Stimulated activated CD8-positive, alpha-beta memory T cell treated with anti-CD3 and anti-CD28 coated beads, Interleukin-15, amount 100 ng/mL, for 24 hours (primary cell): ENCODE results near the gene ZNF385B.
"Not testable (repeated sequence)": the region's sequence is repeated elsewhere in the genome, so short reads cannot be mapped to it uniquely, and the experiment has no call there.

Source experiments
- DNase-seq: peaks from one replicate; pipeline ENCODE4 v3.0.0-alpha.2; 2020; ENCODE audit warnings: low read depth

ZNF385B gene

DNA sequence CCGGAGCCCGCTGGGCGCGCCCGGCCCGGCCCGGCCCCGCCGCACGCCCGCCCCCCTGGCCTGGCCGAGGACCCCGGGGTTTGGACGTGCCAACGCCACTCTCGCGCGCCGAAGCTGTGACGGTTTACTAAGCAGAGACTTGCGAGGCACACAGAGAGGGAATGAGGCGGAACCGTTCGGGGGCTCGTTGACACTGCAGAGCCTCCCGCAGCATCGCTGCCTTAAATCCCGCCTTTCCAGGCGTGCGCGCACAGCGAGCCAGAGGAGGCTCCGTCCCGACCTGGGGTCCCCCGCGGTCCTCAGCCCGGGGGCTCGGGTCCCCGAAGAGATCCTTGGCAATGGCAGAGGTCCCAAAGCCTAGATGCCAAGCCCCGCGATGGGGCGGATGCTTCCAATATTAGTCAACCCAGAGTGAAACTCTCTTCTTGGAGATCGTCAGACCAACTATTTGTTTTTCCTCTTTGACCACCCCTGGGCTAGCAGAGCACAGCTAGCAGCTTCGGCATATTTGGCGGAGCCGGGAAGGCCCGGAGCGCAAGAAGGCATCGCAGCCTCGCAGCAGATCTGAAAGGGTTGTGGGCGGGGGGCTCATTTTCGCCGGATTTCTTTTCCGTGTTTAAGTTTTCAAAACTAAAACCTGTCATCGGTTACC lies at the start of gene ZNF385B:
Gene ZNF385B (minus strand): TSS at position 197 of the 652 bp plus-strand sequence.
- no peak for DNase-seq

DNA sequence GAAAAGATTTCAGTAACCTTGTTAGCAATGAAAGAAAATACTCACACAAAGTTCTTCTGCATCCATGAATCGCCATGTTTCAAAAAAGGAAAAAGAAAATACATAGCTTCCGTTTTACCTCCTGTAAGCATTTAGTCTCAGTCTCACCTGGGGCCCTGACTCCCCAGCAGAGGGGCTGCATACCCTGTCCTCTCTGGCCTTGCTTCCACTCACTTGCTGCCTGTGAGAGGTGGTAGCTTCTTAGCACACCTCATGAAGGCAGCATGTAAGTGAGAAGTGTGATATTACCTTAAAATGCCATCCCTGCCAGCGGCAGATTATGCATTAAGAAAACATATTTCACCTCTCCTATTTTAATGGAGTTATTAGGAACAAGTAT lies 49.3 kb upstream of the ZNF385B start:
- no peak for DNase-seq

DNA sequence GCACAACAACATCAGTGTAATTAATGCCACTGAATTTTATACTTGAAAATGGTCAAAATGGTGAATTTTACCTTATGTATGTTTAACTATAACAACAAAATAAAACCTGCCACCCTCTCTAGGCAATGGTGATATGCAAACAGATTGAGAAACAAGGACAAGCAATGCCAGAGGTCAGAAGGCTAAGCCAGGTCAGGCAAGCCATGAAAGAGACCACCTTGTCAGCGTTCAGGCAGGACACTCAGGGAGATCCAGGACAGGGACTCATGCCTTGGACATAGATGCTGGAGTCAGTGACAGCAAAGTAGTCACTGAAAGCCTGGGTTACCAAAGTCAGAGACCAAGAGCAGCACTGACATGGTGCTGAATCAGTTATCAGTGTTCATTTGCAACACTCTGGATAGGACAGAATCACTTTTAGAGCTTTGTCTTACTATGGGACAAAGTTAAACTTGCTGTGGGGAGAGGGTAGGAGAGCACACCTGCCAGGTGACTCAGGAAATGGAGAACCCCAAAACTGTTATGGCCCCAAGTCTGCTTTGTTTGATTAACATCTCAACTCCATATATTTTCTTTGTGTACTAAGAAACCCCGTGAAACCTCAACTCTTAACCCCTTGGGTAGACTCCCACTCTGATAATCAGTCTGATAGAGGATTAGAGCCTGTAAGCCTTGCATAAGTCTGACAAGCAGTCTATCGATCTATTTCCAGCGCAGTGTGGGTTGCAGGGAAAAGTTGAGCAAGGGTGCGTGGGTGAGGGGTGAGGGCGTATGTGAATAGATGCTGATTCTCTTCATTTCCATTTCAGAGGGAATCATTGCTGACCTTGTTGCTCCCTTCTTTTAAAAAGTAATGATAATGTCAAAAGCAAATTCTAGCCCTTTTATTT lies 48.7 kb upstream of the ZNF385B start:
- DNase-seq: no peak

DNA sequence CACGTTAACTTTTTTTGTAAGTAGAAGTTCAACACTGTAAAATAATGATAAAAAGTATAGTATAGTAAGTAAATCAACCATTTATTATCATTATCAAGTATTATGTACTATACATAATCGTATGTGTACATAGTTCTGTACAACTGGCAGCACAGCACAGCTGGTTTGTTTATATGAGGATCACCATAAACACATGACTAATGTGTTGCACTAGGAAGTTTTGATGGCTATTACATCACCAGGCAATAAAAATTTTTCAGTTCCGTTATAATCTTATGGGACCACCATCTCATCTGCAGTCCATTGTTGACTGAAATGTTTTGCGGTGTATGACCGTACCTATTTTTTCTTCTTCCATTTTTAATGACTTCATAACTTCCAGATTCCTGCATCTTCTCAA lies 39.2 kb upstream of the ZNF385B start:
- no peak for DNase-seq

DNA sequence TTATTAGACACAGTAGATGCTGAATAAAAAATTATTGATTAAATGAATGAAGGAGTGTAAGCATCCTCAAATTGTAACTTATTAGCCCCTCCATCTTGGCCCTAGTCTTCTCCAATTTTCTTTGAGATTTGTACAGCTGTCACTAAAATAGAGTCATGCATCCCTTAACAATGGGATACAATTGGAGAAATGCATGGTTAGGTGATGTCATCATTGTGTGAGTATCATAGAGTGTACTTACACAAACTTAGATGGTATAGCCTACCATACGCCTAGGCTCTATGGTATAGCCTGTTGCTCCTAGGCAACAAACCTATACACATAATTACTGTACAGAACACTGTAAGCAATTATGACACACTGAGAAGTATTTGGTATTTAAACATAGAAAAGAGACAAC lies 38.3 kb upstream of the ZNF385B start:
- no peak for DNase-seq

DNA sequence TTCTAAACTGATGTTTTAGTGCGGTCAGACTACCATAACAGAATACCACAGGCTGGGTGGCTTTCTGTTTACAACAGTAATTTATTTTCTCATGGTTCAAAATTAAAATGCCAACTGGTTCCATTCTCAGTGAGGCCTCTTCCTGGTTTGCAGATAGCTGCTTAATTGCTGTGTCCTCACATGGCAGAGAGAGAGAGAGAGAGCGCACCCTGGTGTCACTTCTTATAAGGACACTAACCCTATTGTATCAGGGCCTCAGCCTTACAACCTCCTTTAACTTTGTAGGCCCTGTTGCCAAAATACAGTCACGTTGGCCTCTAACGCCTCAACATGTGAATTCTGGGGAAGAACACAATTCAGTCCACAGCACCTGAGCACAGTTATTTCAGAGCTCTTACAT lies 37.5 kb upstream of the ZNF385B start:
- DNase-seq: no peak

DNA sequence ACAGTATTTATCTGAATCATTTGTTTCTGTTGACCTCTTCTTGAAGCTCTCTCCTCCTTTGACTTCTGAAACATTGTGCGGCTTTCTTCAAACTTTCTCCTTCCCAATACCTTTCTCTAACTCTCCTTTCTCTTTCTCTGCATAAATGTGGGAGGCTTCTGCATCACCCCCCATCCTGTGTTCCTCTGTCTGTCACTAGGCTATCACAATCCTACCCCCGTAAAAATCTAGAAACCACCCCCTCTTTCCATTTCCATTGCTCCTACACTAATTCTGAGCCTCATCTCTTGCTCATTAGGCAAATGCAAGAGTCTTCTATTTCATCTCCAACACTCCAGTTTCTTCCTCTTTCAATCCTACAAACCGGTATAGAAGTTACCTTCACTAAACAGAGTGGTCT lies 32.2 kb upstream of the ZNF385B start:
- no peak for DNase-seq

DNA sequence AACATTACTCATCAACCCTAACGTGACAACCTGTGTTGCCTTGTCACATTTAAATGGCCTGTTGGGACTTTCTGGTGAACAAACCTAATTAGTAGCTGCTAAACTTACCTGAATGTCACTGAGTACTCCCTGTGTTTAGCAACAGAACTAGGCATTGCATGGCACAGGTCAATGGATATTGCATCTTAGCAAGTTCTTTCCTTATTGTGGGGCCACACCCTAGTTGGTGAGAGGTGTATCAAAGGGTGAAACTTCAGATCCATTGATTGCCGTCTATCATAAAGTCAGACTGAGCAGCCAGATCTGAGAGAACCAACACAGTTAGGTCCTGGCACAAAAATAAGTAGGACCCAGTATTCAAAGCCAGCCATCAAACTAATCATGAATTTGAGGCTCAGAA lies 29.8 kb upstream of the ZNF385B start:
- no peak for DNase-seq

DNA sequence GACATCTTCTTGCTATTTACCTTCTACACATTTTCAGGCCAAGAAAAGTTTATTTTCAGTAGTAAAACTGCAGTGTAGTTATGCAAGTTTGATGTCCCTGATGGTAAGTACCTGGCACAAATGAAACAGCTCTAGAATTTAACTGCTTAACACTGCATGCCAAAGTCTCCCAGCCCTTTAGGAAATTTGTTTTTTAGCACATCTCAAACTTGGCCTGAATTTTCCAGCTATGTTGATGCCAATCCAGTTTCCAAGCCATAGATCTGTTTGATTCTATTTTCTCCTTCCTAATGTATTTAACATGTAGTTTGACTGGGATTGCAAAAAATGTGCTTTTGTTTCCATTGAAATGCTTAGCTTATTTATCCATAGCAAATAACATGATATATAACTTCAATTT lies 29.3 kb upstream of the ZNF385B start:
- DNase-seq: no peak

DNA sequence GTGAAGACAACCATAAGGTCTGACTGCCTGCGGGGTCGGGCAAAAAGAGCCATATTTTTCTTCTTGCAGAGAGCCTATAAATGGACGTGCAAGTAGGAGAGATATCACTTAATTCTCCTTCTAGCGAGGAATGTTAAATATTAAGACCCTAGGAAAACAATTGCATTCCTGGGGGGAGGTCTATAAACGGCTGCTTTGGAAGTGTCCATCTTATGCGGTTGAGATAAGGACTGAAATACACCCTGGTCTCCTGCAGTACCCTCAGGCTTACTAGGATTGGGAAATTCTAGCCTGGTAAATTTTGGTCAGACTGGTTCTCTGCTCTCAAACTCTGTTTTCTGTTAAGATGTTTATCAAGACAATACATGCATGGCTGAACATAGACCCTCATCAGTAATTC lies 27.2 kb upstream of the ZNF385B start:
- DNase-seq: not testable (repeated sequence)

DNA sequence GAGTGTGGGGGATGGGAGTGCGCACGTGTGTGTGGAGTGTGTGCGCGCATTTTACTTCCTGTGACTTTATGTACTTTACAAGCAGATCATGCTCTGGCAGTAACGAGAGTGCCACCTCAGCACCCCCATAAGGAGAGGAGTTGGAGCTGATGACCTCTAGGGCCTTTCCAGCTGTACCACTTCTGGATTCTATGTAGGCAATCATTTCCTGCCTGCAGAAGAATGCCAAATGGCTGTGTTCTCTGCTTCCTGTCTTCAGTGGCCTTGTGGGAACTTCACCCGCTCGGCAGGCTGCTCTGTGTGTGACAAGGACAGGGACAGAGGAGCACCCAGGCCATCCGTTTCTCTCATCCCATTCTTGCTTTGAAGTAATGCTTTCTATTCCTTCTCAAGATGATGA lies 22.8 kb upstream of the ZNF385B start:
- DNase-seq: no peak

DNA sequence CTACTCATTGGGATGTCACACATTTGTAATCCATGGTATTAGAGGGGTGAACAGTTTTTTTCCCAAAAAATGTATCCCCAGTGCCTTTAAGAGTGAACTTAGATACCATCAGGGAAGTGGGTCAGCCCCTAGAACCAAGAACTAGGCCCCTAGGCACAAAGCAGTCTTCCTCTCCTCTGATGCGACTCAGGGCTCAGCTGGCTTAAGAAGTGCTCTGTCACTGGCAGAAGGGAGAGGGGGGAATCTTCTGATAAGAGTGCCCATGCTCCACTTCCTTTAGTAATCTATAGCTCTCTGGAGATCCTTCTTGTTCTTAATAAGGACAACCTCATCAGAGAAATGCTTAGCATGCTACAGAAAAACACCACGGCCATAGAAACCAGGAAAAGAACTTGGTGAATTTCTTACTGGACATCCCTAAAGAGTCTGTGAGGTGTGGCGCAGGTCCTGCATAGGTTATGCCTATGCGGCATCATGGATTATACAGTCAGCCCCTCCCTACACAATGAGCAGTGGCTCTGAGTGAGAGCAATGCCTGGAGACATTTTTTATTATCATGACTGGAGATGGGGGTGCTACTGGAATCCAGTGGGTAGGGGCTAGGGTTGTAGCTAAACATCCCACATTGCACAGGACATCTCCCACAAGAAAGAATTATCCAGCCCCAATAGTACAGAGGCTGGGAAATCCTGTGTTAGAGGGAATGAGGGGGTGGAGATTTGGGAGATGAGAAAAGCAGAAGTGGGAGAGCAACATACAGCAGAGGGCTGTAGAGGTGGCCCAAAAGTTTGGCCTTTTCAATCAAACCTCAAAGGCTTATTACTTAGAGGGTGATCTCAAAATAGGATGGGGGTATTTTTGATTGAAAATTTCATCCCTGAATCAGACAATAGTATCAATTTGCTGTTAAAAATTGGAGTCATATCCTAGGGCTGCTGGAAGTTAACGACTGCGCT lies 21.7 kb upstream of the ZNF385B start:
- DNase-seq: no peak

DNA sequence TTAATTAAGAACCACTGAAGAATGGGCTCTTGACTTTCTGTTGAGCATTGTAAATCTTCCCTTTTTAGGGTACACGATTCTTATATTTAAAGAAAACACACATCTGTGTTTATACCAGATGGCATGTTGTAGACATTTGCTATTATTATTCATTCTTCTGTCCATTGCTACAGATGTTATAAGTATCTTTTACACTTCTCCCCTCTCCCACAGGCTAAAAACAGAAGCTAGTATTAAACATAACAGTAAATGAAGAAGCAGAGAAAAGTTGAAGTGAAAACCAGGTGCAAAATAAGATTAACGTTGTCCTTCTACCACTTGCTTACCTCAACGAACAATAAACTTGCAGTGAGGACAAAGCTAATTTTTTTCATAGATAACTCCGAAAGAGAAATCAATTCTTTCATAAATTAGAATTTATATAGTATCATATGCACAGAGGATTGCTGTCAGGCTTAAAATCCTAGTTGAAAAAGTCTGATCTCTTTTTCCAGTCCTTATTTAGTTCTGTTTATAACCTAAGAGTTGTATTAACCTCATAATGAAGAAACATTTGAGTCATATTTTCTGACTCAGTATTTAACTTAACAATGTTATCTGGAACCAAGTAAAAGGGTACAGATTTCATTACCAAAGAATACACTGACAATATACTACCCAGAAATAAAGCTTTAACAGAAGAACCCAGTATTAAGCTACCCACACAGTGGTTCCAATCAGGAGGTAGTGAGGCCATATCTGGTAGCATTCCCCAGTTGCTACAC lies 16.4 kb upstream of the ZNF385B start:
- no peak for DNase-seq

DNA sequence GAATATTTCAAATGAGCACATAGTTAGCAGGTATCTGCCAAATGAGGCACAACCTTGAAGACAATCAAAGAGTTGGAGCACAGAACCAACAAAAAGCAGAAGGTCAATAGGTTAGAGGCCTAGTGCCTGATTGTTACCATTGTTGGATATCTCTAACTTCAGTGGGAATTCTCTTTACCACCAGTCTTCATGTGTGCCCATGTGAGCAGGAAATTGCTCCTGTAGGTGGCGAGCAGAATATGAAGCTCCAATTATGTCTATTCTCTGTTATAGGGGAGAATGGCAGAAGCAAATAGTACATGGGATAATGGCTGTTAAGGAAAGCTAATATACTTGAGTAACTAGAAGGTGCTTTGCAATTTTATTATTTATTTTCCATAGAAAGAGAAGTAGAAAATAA lies 14.9 kb upstream of the ZNF385B start:
- no peak for DNase-seq

DNA sequence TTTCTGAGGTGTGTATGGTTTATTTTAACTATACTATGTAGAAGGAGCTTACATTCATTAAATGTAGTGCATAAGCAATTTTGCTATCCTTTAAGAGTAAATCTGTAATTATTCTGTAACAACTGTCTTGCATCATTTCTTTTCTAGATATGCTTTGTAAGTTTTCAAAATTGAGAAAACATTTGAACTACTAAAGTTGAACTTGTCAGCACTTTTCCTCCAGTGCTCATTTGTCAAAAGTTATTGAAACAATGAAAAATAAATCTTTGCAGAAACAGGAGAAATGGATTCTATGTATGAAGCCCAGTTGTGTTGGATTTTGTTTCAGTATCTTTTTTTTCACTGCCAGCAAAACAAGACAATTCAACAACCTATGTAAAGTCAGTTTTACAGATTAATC lies 14.5 kb upstream of the ZNF385B start:
- no peak for DNase-seq

DNA sequence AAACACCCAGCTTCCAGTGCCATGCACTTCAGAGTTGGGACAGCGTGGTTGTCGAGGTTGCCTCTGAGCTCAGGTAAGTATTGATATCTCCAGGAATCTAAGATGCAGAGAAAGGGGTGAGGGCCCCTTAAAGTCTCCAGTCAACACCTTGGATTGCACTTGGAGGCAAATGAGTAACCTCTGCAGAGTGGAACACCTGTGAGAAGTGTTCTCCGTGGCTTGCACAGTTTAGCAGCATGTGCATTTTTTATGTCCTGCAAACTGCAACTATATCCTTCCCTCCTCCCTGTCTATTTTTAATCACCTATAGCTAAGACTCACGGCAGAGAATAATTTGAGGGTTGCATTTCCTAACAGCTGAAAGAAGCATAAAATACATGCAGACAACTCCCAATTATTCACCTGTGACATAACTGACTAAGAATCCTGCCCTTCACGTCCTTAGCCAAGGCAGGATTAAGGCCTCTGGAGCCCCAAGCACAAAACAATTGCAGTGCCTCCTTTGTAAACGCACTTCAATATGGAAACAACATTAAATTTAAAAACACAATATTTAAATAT lies 1.6 kb upstream of the ZNF385B start:
- no peak for DNase-seq

DNA sequence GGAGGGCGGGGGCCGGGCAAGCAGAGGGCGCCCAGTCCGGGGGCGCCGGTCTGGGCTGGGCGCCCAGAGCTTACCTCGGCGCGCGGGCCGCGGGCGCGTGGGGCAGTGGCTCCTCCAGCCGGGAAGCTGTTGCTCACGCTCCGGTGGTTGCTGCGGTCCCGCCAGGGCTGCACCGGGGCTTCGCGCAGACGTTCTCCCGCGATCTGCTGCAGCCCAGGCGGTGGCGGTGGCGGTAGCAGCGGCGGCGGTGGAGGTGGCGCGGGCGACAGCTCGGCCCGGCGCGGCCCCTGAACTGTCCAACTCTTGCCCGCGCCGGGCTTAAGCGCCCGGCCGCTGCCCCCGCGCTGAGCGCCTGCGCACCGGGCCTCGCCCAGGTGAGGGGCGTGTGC lies 391 bp downstream of the ZNF385B start:
- no peak for DNase-seq

DNA sequence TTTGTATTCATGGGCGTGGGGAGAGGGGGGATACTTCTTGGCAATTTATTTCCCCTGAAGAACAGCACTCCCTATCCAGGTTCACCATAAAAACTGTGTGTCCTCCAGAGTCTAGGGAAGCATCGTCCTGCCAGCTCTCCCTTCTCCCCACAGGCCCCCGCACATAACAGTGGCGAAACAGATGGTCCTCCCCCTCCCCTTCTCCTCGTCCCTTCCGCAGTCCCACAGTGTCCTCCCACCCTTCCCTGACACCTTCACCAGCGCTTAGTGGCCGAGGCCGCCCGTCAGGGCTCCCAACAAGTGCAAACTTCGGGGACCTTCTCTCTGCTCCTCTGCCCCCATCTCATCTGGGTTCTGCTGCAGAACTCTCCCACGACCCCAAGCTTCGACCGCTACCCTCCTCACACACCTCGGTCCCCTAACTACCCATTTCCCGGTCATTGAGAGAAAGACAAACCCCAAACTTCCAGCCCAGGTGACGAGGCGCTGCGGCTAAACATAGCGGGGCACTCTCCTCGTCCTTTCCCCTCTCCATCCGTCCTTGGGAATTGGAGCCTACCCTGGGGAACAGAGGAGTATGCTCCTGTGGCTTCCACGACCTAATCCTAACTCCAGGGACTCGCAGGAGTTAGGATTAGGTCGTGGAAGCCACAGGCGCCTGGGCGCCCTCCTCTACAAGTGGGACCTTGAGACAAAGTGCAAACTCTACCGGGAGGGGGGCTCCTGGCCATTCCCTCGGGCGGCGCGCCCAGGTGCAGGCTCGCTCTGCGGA lies 971 bp downstream of the ZNF385B start:
- DNase-seq: no peak

DNA sequence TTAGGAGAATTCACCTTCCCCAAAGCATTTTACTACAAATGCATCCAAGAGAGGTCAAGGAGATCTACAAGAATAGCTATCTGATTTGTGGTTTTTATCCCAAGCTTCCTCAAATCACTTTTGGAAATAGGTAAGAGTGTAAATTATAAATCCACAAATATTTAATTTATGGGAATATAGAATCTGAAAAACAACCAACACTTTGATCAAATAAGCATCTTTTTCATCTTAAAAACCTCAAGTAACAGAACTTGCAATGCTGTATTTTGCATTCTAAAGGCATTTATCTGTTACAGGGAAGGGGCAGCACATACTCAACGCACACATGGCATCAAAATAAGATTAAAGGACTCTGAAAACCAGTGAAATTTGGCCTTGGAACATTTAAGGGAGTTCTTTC lies 1.9 kb downstream of the ZNF385B start:
- DNase-seq: no peak

DNA sequence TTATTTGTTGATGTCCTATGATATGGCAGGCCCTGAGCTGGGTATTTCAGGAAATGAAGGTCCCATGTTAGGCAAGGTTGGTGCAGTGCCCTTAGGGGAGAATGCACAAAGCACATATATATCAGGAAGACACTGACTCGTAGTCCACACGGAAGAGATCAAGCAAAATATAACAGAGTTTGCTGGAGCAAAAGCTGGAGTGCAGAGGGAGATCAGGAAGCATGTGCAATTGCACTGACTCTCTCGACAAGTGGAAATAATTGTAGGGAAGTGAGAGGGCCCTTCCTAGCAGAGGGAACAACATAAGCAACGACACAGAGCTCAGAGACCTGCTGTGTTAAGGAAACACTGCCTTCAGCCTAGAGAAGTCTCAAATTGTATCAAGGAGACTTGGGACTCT lies 4.2 kb downstream of the ZNF385B start:
- no peak for DNase-seq

DNA sequence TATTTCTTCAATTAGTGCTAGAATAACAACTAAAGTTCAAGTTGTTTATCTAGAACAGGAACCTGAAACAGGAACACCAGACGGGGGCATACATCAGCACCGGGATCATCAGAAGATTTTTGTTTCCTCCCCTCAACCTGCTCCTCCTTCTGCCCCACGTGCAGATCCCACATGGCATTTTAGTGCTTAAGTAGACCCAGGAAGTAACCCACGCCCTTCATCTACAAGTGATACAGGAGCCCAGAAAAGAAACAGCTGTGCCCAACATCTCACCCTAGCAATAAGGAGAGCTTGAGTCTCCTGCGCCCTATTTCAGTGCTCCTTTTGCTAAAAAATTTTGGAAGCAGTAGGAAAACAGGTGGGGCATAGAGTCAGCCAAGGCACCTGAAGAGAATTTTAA lies 5.2 kb downstream of the ZNF385B start:
- DNase-seq: no peak
